Parathyroid adenoma (tissue), 2 donors: ENCODE measurements around the gene TMEM258.

Experiments
- H2AFZ ChIP-seq: fragments of 300-600 bp; sonication (generic); one replicate; pipeline ENCODE4 v1.7.0; 2017; ENCODE audit warnings: antibody characterized with exemption, mild to moderate bottlenecking
- H3K27ac ChIP-seq: fragments of 300-600 bp; sonication (generic); one replicate; pipeline ENCODE4 v1.7.0; 2017
- H3K27me3 ChIP-seq: fragments of 300-600 bp; sonication (generic); one replicate; pipeline ENCODE4 v1.7.0; 2017; ENCODE audit warnings: low read length; ENCODE audit not compliant: control insufficient read depth, insufficient read depth
- H3K36me3 ChIP-seq: fragments of 300-600 bp; sonication (generic); one replicate; pipeline ENCODE4 v1.7.0; 2017; ENCODE audit warnings: low read length; ENCODE audit not compliant: control insufficient read depth, insufficient read depth
- H3K4me1 ChIP-seq: fragments of 300-600 bp; sonication (generic); one replicate; pipeline ENCODE4 v1.7.0; 2017; ENCODE audit warnings: control low read depth
- H3K4me2 ChIP-seq: fragments of 300-600 bp; sonication (generic); one replicate; pipeline ENCODE4 v1.7.0; 2017; ENCODE audit warnings: low read length
- H3K4me3 ChIP-seq: fragments of 300-600 bp; sonication (generic); one replicate; pipeline ENCODE4 v1.7.0; 2017; ENCODE audit warnings: low read depth, low read length
- H3K79me2 ChIP-seq: fragments of 300-600 bp; sonication (generic); one replicate; pipeline ENCODE4 v1.7.0; 2017; ENCODE audit warnings: control low read depth
- H3K9ac ChIP-seq: fragments of 300-600 bp; sonication (generic); one replicate; pipeline ENCODE4 v1.7.0; 2017; ENCODE audit warnings: mild to moderate bottlenecking
- H3K9me3 ChIP-seq: fragments of 300-600 bp; sonication (generic); one replicate; pipeline ENCODE4 v1.7.0; 2017; ENCODE audit warnings: low read length; ENCODE audit not compliant: control insufficient read depth
- TF ChIP-seq, protein P1 (sequence below): fragments of 300-600 bp; sonication (generic); IDR thresholded peaks from one replicate; pipeline ENCODE4 v1.7.0; 2017; ENCODE audit warnings: antibody characterized with exemption, mild to moderate bottlenecking
- donor health status: primary hyperparathyroidism.

The TMEM258 gene

DNA sequence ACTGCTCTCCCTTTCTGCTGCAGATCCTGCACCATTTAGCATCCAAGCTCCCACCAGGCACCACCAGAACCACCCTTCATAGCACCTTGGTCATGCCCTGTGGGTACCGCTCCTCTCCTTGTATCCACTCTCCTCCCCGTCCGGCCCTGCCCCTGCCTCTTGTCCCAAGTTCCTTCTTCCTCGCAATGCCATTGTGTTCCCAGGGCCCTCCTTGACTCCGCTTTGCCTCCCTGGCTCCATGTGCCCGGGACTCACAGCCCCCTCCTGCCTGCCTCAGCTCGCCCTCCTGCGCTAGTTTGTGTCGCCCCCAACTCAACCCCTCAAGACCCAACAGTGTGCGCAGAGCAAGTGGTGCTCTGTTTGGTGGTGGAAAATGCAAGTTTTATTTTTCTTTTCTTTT, 46.5 kb upstream of the TMEM258 start:
- Histone ChIP-seq H3K4me3 (no peak overlapping the region), H3K27ac (no peak overlapping the region), H3K9me3 (no peaks in the 10 kb centered on the region), H3K79me2 (peaks cover 3% of the 10 kb centered on the region), H3K4me2 (no peak overlapping the region), H3K4me1 (peaks cover 38% of the 10 kb centered on the region), H3K27me3 (no peaks in the 10 kb centered on the region), H3K36me3 (no peaks in the 10 kb centered on the region), H3K9ac (no peak overlapping the region), H2AFZ (no peak overlapping the region)
- TF ChIP-seq, protein P1, sequence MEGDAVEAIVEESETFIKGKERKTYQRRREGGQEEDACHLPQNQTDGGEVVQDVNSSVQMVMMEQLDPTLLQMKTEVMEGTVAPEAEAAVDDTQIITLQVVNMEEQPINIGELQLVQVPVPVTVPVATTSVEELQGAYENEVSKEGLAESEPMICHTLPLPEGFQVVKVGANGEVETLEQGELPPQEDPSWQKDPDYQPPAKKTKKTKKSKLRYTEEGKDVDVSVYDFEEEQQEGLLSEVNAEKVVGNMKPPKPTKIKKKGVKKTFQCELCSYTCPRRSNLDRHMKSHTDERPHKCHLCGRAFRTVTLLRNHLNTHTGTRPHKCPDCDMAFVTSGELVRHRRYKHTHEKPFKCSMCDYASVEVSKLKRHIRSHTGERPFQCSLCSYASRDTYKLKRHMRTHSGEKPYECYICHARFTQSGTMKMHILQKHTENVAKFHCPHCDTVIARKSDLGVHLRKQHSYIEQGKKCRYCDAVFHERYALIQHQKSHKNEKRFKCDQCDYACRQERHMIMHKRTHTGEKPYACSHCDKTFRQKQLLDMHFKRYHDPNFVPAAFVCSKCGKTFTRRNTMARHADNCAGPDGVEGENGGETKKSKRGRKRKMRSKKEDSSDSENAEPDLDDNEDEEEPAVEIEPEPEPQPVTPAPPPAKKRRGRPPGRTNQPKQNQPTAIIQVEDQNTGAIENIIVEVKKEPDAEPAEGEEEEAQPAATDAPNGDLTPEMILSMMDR: no peak

DNA sequence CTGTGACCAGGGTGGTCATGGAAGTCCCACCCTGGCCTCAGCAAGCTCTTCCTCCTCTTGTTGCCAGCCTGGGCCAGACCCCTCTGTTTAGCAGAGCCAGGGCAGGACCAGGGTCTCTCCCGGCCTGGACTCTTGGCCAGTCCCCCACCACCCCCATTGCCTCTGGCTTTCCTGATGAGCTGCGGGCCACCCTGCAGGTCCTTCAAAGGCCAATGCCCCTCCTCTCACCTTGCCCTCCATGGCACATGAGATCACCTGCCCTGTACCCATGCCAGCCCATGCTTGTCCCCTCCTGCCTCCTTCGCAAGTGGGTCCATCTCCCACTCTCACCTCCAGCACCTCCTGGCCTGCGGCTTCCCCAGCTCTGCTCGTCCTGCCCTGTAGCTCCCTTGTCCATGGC, 46.1 kb upstream of the TMEM258 start:
- Histone ChIP-seq H3K4me3 (no peak overlapping the region), H3K9ac (no peak overlapping the region), H3K36me3 (no peaks in the 10 kb centered on the region), H3K4me2 (no peak overlapping the region), H3K9me3 (no peaks in the 10 kb centered on the region), H3K79me2 (peaks cover 3% of the 10 kb centered on the region), H3K27me3 (no peaks in the 10 kb centered on the region), H3K4me1 (peaks cover 39% of the 10 kb centered on the region), H3K27ac (no peak overlapping the region), H2AFZ (no peak overlapping the region)
- TF ChIP-seq, protein P1: no peak

DNA sequence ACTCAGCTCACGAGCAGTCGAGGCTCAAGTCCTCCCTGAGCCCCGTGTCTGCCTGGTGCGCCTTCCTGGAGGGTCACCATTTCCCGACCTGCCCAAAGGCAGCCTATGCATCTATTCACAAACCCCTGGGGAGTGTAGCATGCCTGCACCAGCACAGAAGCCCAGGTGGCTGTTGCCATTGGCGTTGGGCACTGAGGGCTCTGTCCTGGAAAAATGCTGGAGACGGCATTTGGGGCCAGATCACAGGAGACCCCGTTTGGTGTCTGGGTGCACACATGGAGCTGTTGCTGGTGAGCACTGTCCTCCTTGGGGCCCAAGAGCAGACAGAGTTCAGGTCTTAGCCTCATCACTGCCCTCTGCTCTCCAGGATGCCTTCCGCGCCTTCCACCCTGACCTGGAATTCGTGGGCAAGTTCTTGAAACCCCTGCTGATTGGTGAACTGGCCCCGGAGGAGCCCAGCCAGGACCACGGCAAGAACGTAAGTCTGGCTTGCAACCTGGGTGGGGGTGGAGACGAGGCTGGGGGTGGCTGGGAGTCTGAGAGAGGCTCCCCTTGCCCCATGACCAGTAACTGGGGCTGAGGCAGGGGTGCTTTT, 45.1 kb upstream of the TMEM258 start:
- Histone ChIP-seq H3K4me2 (no peak overlapping the region), H3K27me3 (no peaks in the 10 kb centered on the region), H3K9ac (no peak overlapping the region), H3K9me3 (no peaks in the 10 kb centered on the region), H2AFZ (no peak overlapping the region), H3K4me1 (peaks cover 40% of the 10 kb centered on the region), H3K27ac (no peak overlapping the region), H3K36me3 (no peaks in the 10 kb centered on the region), H3K79me2 (peaks cover 3% of the 10 kb centered on the region), H3K4me3 (no peak overlapping the region)
- TF ChIP-seq, protein P1: no peak

DNA sequence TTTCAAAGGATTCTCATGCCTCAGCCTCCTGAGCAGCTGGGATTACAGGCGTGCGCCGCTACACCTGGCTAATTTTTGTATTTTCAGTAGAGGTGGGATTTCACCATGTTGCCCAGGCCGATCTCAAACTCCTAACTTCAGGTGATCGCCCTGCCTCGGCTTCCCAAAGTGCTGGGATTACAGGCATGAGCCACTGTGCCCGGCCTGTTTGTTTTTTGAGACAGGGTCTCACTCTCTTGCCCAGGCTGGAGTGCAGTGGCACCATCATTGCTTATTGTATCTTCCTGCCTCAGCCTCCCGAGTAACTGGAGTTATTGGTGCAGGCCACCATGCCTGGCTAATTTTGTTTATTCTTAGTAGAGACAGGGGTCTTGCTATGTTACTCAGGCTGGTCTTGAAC, 43.8 kb upstream of the TMEM258 start:
- no peak overlapping the region for H3K4me3 ChIP-seq
- no peaks in the 10 kb centered on the region for H3K9me3 ChIP-seq
- H3K36me3 ChIP-seq: no peaks in the 10 kb centered on the region
- peaks cover 3% of the 10 kb centered on the region for H3K79me2 ChIP-seq
- H3K4me2 ChIP-seq: no peak overlapping the region
- H3K27ac ChIP-seq: no peak overlapping the region
- H3K4me1 ChIP-seq: peaks cover 31% of the 10 kb centered on the region
- TF ChIP-seq, protein P1: no peak
- H3K27me3 ChIP-seq: no peaks in the 10 kb centered on the region
- no peak overlapping the region for H3K9ac ChIP-seq
- H2AFZ ChIP-seq: no peak overlapping the region
